IMR-90 (cell line): ENCODE results near the gene DDX24.

Experiments used
- CTCF ChIP-seq: conservative IDR thresholded peaks from 2 replicates; pipeline ENCODE4 v1.5.1; 2012; ENCODE audit warnings: mild to moderate bottlenecking, low read depth, low read length, improper control_type of control experiment
- MAZ ChIP-seq: IDR thresholded peaks from 2 replicates; pipeline ENCODE4 v1.6.1; 2012; ENCODE audit warnings: low read depth, mild to moderate bottlenecking, low read length, improper control_type of control experiment, moderate library complexity, borderline replicate concordance
- MXI1 ChIP-seq: IDR thresholded peaks from 2 replicates; pipeline ENCODE4 v1.6.1; 2012; ENCODE audit warnings: low read depth, mild to moderate bottlenecking, low read length, moderate library complexity, borderline replicate concordance
- POLR2A ChIP-seq: IDR thresholded peaks from 2 replicates; pipeline ENCODE4 v1.6.1; 2012; ENCODE audit warnings: mild to moderate bottlenecking, low read depth, low read length
- RCOR1 ChIP-seq: IDR thresholded peaks from 2 replicates; pipeline ENCODE4 v1.6.1; 2012; ENCODE audit warnings: mild to moderate bottlenecking, low read length, improper control_type of control experiment; ENCODE audit not compliant: insufficient replicate concordance

- TF ChIP-seq CTCF (no peak), POLR2A (no peak), RCOR1 (no peak), MAZ (no peak), MXI1 (no peak)
Measured at GRCh38 chr14:94098326-94098992, 17.5 kb upstream of the DDX24 start.
